SK-N-MC (cell line): ENCODE measurements around the gene RABEP2.

Source experiments
- DNase-seq: peaks from one replicate; pipeline ENCODE4 v3.0.0-alpha.2; 2011; ENCODE audit warnings: low read depth, low spot score
- H3K27ac ChIP-seq: fragments of 200-600 bp; sonication (generic); 2 replicates; pipeline ENCODE4 v1.5.1; 2016; ENCODE audit warnings: mixed run types
- H3K36me3 ChIP-seq: fragments of 200-600 bp; sonication (generic); 2 replicates; pipeline ENCODE4 v1.6.1; 2017; ENCODE audit warnings: antibody characterized with exemption, low read length, mixed read lengths; ENCODE audit not compliant: insufficient read depth
- H3K4me3 ChIP-seq: fragments of 200-600 bp; sonication (generic); 2 replicates; pipeline ENCODE4 v1.5.1; 2016
- H3K9ac ChIP-seq: fragments of 200-600 bp; sonication (generic); 2 replicates; pipeline ENCODE4 v1.8.0; 2017; ENCODE audit warnings: mixed run types, mixed read lengths; ENCODE audit not compliant: insufficient read length
- H3K9me3 ChIP-seq: fragments of 200-600 bp; sonication (generic); 2 replicates; pipeline ENCODE4 v1.6.1; 2017; ENCODE audit warnings: low read depth, mild to moderate bottlenecking, antibody characterized with exemption, low read length, moderate library complexity, mixed read lengths
- EZH2 ChIP-seq: fragments of 200-600 bp; sonication (generic); IDR thresholded peaks from one replicate; pipeline ENCODE4 v1.6.1; 2017; ENCODE audit warnings: antibody characterized with exemption
- FOXP2 ChIP-seq: optimal IDR thresholded peaks from 2 replicates; pipeline ENCODE3; 2011; ENCODE audit warnings: mild to moderate bottlenecking, moderate library complexity; ENCODE audit not compliant: insufficient read depth; ENCODE audit errors: extremely low read length, control extremely low read depth
- POLR2AphosphoS5 ChIP-seq: IDR thresholded peaks from 2 replicates; pipeline ENCODE4 v1.6.1; 2012; ENCODE audit warnings: mild to moderate bottlenecking, low read depth, low read length, borderline replicate concordance

RABEP2 gene

GRCh38 chr16:28880589-28880915, 44.5 kb downstream of the RABEP2 start:
- no peak overlapping the region for H3K9ac ChIP-seq
- peak overlapping the region; percentile 86 for H3K4me3 ChIP-seq
- no peaks in the 10 kb centered on the region for H3K9me3 ChIP-seq
- H3K36me3 ChIP-seq = no peaks in the 10 kb centered on the region
- TF ChIP-seq POLR2AphosphoS5 = no peak
- TF ChIP-seq FOXP2 = no peak
- TF ChIP-seq EZH2 = no peak
- DNase-seq = no peak
- no peak overlapping the region for H3K27ac ChIP-seq

DNA sequence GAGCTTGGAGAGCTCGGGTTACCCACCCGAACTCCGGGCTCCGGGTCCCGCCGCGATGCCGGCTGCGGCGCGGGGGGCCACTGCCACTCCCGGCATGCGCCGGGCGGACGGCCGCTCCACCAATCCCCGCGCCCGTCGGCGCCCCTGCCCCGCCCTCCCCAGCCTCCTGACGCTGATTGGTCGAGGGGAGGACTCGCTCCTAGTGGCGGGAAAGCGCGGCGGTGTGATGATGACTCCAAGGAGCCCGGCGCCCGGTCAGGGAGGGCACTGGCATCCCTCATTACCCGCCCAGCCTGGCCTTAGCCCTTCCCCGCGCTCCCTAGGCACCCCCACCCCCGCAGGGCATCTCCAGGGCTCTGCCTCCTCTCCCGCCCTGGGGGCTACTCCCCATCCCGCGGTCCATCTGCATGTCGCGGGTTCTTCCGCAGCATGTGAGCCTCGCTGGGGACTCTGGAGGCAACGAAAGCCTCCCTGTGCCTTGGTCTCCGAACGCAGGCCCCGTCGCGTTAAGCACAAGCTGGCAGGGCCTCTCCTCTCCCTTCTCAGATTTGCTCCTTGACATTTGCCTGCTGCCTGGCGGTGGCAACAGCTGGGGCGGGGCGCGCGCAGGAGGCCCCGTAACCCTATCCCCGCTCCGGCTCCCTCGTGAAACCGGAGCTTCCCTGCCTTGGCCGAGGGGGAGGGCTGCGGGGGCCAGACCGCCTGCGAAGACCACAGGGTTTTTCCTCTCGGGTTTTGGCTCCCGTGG, 45.0 kb downstream of the RABEP2 start:
- peak overlapping the region; percentile 86 for H3K4me3 ChIP-seq
- no peaks in the 10 kb centered on the region for H3K9me3 ChIP-seq
- TF ChIP-seq EZH2 (no peak), POLR2AphosphoS5 (peak; percentile 90), FOXP2 (no peak)
- DNase-seq = peak; percentile 14
- H3K27ac ChIP-seq = no peak overlapping the region
- peak overlapping the region; percentile 84 for H3K9ac ChIP-seq
- H3K36me3 ChIP-seq = no peaks in the 10 kb centered on the region

- no peaks in the 10 kb centered on the region for H3K9me3 ChIP-seq
- peak overlapping the region; percentile 84 for H3K9ac ChIP-seq
- no peaks in the 10 kb centered on the region; the same call in 1 of the 2 replicates for H3K36me3 ChIP-seq
- peak overlapping the region; percentile 86 for H3K4me3 ChIP-seq
- DNase-seq = no peak
- H3K27ac ChIP-seq = no peak overlapping the region
- TF ChIP-seq POLR2AphosphoS5 = no peak
- TF ChIP-seq FOXP2 = no peak
- TF ChIP-seq EZH2 = no peak
Measured at GRCh38 chr16:28879261-28879840, 45.7 kb downstream of the RABEP2 start.

GRCh38 chr16:28878083-28878926, 46.7 kb downstream of the RABEP2 start, which contains the start of gene ATP2A1:
ATP2A1 (plus strand) TSS chr16:28878488; CDS start chr16:28878672, 184 bp downstream.
- Histone ChIP-seq H3K4me3 (peak within 1 kb of the TSS; percentile 86), H3K36me3 (peaks cover 6% of the 10 kb centered on the region), H3K9me3 (no peaks in the 10 kb centered on the region), H3K9ac (peak within 1 kb of the TSS; percentile 84), H3K27ac (no peak within 1 kb of the TSS)
- TF ChIP-seq FOXP2 = no peak
- no peak for TF ChIP-seq POLR2AphosphoS5
- TF ChIP-seq EZH2 = no peak
- DNase-seq = no peak

- Histone ChIP-seq H3K27ac (no peak overlapping the region), H3K36me3 (peaks cover 6% of the 10 kb centered on the region), H3K9ac (no peak overlapping the region), H3K9me3 (no peaks in the 10 kb centered on the region), H3K4me3 (no peak overlapping the region)
- no peak for DNase-seq
- TF ChIP-seq EZH2 (no peak), POLR2AphosphoS5 (no peak), FOXP2 (no peak)
Measured at GRCh38 chr16:28877655-28878000, 47.4 kb downstream of the RABEP2 start.

DNA sequence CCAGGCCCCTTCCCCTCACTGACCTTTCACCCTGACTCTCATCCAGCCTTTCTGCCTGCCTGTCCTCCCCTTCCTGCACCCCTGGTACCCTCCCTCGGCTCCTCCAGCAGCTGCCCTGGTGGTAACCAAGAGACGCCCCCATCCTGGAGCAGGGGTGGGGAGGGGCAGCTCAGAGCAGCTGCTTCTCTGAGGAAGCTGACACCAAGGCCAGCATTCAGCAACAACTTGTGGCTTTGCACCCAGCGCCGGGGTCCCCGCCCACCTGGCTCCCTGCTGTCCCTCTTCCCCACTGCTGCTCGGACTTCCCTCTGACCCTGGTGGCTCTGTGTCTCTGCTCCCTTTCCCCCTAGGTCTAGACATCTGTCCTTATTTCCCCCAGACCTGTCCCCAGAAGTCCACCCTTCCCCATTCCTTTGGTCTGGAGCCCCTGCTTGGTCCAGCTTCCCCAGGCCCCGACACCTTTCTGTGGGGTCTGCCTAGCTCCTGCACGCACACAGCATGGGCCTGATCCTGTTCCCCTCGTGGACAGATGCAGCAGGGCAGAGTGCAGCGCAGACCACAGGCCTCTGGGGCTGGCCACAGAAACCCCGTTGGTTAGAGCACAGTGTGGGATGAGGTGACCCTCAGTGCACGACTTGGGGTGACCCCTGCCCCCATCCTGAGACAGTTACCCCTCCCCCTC, 47.9 kb downstream of the RABEP2 start:
- DNase-seq = no peak
- H3K9ac ChIP-seq = no peak overlapping the region
- TF ChIP-seq EZH2 (no peak), POLR2AphosphoS5 (peak; percentile 11; the same call in 1 of the 2 replicates), FOXP2 (no peak)
- H3K4me3 ChIP-seq = no peak overlapping the region
- H3K36me3 ChIP-seq = peaks cover 6% of the 10 kb centered on the region
- H3K27ac ChIP-seq = 0 out of 2 replicates have a peak overlapping the region, but pooled peaks have one; percentile 19
- H3K9me3 ChIP-seq = no peaks in the 10 kb centered on the region

DNA sequence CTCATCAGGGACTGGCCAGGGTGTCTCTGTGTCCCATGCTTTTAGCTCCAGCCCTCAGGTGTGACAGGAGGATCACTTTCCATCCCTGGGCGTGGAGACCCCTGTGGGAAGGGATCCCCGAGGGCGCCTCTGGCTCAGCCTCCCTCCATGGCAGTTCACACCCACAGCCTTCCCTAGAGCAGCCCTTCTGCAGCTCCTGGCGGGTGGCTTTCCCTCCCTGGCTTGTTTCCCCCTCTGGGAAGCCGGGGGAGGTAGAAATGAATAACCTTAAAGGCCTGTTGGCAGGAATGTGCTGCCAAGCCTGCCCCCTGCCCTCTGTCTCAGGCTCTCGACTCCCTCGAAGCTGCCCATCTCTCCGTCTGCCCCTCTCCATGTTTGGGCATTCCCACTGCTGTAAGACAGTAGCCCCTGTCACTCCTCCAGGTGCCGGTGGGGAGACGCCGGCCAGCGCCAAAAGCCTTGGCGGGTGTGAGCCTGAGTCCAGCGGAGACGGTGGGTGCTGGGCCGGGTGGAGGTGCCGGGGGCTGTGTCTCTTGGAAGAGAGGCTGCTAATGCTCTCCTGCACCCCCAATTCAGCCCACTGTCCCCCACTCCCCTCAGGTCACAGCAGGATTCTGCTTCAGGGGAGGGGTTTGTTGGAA, 48.9 kb downstream of the RABEP2 start:
- DNase-seq = no peak
- Histone ChIP-seq H3K9ac (no peak overlapping the region), H3K4me3 (no peak overlapping the region), H3K27ac (peak overlapping the region; percentile 25), H3K36me3 (peaks cover 6% of the 10 kb centered on the region), H3K9me3 (no peaks in the 10 kb centered on the region)
- TF ChIP-seq POLR2AphosphoS5 (no peak), FOXP2 (no peak), EZH2 (no peak)
